GM19452 (cell line): ENCODE data around the gene MRNIP.

Source experiments
- ATAC-seq: cut with Tn5 transposase; IDR thresholded peaks from one replicate; pipeline ENCODE4 v1.9.1; 2021; ENCODE audit not compliant: unreplicated experiment

Gene MRNIP

DNA sequence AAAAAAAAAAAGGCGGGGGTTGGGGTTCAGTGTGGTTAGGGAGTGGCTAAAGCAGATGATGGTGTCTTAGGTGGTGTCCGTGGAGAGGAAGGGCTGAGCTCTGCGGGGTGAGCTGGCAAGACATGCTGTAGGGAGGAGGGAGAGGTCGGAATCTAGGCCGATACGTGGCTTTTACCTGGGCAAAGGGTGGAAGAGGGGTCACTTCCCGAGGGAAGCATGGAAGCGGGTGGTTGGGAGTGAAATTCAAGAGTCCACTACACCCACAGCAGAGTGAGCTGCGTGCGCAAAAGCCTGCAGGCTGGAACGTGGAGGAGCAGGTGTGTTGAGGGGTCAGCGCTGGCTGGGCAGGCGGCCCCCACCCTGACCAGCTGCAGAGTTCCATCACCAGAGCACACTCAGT is 31.3 kb upstream of the MRNIP start:
- ATAC-seq, result no peak

DNA sequence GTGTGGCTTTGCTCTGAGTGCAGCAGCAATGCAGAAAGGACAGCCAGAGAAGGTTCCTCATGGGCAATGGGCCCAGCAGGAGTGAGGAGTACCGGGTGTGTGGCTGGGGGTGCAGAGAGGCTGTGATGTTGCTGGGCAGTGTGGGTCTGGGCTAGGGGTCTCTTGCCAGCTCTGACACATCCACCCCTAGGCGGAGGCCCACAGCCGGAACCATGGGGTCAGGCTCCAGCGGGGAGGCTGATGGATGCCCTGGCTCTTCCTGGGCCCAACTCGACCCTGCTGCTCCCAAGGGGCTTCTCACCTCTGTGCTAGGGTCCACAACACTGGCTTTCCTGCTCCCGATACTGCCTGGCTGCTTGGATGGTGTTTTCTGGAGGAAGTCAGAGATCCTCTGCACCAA is 29.2 kb upstream of the MRNIP start:
- ATAC-seq, result no peak

DNA sequence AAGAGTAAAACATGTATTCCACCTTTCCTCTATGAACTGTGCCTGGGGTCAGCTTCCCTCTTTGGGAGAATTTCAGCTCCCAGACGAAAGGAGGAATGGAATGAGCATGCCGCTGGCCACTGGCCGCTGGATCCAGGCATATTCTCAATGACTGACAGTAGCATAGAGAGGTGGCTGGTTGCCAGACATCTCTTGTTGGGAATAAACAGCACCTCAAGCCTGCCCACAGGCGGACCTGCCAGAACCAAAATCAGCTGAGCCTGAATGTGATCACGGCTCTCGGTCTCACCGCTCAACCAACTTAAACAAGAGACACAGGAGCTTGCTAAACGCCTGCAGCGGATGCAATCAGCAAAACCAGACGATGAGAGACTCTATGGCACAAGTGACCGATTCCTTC is 28.5 kb upstream of the MRNIP start:
- no peak for ATAC-seq

DNA sequence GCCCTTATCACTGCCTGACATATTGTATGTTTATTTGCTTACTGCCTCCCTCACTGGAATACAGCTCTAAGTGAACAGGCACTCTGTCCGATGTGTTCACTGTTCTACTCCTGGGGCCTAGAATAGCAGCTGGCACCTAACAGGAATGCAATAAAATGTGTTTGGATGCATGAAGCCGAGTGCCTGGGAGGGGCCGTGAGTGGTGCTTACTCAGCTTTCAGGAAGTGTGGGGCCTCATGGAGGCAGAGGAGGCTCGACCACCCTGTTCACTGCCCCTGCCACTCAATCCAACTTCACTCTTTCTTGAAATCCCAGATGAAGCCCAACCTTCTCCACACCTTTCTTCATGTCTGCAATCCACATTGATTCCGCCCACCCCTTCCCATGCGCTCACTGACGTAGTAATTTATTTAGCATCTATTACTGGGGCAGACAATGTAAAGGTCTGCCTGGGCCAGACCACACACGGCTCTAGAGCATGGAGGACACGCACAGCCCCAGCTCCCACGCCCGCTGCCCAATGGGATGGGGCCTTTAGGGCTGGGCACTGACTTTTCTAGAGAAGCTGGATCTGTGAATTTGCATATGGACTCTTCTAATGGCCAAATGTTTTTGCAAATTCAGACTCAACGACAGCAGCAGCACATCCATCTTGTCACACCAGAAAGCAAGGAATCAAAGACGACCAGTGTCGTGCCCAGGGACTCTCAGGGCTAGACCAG is 27.7 kb upstream of the MRNIP start:
- no peak for ATAC-seq

DNA sequence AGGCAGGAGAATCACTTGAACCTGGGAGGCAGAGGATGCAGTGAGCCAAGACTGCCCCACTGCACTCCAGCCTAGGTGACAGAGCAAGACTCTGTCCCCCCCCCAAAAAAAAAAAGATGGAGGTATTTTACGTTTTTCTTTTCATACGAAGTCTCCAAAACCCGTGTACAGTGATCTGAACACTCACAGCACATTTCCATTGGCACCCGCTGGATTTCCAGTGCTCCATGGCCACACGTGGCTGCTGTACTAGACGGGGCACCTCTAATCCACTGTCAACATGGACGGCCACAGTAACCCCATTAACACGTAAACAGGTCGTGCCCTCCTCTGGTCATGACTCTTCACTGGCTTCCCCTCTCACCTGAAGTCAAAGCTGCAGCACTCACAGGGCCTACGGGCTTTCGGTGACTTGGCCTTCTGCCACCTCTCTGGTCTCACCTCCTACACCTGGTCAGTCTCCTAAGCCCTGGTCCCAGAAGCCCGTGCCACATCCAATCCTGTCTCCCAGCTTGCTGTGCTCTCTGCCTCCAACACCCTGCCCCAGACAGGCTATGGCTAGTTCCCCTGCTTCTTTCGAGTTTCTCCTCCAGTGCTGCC is 27.0 kb upstream of the MRNIP start:
- no peak for ATAC-seq

DNA sequence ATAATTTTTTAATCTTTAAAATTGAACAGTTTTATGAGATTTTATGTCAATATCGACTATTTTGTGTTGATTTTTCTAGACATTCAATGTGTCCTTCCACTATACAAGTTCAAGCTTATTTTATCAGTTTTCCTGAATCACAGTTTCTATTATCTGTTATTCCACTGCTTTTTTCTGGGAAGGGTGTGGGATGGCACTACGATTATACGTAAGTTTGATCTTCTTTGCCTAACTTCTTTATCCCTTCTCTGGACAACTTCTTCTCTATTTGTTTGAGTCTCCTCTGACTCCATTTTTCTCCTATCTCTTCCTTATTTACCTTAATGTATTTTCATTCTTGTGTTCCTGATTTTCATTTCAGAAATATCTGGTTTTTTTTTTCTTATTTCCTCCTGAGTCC is 24.5 kb upstream of the MRNIP start:
- ATAC-seq, result no peak

DNA sequence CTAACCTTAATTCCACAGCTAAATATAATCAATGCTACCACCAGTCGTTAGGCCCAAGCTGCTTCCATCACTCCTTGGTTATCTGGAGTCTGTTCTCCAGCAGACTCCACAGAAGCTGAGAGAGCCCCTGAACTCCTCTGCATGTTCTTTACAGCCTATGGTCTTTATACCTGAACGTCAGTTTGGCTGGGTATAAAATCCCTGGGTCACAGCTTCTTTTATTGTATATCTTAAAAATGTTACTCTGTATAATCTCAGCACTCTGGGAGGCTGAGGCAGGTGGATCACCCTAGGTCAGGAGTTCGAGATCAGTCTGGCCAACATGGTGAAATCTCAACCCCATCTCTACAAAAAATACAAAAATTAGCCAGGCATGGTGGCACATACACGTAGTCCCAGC is 23.7 kb upstream of the MRNIP start:
- no peak for ATAC-seq

DNA sequence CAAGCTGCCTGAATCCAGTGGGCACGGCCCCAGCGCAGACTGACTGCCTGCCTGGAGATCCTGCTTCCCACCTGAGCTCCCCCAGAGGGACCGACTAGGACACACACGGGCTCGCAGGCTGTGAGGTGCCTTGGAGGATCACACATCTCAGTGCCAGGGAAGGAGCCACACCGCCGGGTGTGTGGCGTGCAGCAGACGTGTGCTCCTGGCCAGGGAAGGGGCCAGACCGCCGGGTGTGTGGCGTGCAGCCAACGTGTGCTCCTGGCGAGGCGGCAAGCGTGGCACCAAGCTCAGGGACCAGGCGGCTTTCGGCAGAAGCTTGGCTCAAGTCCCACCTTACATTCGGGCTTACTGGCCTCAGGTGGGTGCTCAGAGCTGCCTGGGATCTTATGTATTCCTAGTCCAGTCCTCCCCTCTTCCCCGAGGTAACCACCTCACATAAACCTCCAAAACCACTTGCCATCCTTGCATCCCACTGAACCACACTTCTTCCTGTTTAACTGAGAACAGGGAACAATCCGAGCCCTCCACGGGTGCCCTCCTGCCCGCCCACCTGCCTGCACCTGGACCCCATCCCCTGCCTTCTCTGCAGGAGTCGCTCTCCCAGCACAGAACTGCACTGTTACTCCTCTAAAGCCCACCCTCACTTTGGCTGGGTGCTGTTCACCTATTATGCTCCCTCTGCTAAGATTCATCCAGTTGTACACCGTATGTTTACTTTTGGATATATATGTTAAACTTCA is 22.4 kb upstream of the MRNIP start:
- no peak for ATAC-seq

DNA sequence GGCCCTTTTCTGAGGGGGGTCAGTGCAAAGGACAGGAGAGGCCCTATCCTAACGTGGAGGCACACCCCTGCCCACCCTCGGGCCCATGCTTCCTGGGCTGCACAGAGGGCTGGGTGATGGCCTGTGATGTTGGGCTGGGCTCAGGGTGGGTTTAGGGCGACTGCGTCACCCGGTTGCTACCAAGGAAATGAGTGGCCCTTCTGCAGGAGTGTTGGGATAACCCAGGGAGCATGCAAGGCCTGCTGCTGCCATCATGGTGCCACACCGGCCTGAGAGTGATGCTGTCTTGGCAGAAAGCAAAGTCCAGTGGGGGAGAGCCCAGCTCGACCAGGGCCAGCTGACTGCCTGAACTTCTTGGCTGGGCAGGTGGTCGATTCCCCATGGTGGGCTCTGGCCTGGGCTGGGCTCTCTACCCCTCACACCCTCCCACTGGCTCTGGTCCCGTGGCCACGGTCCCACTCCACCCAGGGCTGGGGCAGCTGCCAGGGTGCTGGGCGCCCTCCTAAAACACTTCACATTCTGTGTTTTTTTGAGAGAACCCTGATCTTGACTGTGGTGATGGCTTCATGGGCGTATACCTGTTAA is 21.5 kb upstream of the MRNIP start:
- no peak for ATAC-seq

DNA sequence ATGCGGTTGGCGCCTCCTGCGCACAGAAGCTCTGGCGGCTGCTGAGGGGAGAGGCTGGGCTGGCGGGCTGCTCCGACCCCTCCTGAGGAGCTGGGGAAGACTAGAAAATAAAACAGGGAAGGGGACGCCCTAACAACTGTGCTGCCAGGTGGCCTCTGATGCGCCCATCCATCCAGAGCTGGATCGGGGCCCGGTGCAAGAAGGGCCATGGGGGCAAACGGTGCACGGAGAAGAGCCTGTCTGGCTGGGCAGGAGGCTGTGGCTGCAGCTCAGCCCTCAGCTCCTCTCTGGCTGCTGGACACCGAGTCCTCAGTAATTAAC is 21.0 kb upstream of the MRNIP start:
- ATAC-seq, result no peak

DNA sequence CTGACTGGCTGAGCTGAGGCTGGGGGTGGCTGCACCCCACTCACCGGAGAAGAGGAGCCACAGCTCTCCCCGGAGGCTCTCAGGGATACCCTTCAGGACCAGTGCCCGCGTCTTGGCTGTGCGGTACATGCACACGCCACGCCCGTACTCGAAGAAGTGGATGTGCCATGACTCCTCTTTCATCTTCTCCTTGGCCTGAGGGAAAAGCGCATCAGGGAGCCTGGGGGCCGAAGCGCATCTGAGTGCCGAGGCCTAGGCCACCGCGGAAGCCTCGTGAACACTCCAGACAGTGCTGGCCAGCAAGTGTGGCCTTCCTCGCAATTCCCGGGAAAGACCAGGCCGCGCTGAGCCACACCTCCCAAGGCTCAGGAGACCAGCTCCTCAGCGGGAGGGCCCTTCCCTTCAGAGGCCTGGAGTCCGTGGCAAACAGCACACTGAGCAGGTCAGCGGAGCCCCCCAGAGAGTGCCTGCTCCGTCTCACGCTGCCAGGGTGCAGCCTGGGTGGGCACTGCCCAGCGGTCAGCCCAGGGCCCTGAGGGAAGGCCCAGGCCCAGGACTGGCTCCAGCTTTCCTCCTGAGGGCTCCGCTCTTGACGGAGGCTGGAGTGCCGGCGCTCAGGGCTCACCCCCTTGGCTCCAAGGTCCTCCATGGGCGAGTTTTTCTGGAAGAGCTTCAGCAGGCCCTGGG is 20.5 kb upstream of the MRNIP start:
- ATAC-seq, result no peak

DNA sequence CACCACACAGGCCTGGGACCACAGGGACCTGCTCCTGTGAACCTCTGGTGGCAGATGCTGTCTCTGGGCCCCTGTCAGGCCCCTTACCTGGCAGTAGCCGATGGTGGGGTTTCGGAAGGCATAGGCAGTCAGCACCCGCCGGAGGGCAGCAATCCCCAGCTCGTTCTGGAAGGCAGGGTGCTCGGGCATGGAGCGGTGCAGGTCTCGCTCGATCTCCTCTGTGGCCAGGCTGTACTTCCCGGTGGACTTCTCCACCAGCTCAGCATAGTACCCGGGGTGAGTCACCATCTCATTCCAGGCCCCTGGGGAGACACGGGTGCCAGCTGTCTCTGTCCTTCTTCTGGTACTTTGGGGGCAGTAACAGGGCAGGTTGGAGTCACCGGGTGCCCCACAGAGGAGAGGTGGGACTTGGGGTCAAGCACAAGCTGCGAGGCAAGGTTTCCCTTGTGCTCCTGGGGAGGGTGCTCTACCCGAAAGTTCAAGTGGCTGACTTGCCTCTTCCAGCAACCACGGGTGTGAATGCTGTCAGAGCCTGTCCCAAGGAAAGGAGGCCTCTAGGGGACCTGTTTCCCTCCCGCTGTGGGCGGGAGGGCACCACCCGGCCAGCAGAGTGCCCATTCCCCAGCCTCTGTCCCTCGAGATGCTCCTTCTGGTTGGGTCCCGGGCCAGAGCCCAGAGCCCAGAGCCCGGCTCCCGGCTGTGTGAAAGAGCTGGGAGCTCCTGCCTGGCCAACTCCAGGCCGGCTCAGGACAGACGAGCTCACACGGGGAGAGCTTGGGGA is 19.8 kb upstream of the MRNIP start:
- ATAC-seq, result no peak

DNA sequence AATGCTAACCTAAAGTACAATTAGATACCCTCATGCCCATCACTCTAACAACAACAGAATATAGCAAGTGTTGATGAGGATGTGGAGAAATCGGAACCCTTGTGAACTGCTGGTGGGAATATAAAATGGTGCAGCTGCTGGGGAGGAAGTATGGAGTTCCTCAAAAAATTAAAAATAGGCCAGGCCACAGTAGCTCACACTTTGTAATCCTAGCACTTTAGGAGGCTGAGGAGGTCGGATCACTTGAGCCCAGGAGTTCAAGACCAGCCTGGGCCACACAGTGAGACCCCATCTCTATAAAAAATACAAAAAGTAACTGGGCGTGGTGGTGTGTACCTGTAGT is 18.0 kb upstream of the MRNIP start:
- ATAC-seq, result no peak

DNA sequence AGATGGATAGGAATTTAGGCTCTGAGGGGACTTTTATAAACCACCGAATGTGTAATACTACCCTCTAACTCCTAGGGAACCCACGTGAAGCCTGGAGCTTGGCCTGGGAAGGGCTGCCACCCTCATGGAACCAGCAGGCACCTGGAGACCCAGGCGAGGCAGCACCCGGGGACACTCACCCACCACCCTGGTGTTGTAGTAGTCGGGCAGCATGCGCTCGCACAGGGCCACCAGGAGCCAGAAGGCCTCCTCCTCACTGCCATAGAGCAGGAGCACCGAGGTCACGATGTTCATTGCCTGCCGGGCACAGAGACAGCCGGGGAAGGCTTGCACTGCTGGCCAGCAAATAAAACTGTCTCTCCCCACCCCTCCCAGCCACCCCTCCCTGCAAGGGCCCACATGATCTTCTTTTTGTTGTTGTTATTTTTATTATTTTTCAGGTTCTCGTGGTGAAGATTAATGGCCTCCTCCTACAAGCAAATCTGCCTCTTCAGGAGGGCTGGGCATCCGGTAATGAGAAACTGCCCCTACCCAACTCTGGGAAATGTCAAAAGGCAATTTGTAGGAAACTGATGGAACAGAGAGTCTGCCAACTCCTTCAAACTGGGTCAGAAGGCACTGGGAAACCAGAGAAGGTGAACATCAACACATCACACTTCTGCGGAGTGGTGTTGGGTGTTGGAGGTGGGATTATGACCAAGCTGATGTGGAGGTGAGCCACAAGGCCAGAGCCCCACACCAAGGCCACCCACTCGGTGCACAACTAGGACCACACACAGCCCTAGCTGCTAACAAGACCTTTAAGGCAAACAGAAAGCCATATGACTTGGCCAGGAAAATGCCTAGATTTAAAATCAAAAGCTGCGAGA is 17.4 kb upstream of the MRNIP start:
- no peak for ATAC-seq

DNA sequence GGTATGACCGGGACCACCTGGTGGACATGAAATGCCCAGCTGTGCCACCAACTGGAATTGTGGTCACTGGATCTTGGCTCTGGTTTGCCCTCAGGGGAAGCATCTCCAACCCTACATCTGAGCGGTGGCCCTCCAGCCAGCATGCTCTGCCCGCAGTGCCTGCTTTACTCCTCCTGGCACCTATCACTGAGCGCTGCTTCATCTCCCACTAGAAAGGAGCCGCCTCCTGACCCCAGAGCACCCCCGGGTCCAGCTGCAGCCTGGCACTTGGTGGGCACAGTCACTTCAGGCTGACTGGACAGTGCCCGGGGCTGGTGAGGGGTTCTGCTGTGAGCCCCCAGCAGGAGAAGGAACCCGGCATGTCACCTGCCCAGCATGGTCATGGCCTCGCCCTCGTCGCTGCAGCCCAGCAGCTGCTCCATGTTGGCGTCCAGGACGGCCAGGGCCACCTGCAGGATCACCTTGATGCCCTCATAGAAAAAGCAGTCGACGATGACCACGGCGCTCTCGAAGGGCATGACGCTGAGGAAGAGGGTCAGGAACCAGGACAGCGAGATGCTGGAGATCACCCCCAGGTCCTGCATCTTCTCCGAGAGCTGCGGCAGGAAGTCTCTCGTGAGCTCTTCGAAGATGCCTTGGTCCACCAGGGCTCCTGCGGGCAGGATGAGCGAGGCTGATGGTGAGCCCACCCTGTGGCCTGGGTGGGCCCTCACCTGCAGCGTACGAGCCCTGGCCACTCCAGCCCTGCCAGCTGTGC is 16.1 kb upstream of the MRNIP start:
- ATAC-seq, result no peak

DNA sequence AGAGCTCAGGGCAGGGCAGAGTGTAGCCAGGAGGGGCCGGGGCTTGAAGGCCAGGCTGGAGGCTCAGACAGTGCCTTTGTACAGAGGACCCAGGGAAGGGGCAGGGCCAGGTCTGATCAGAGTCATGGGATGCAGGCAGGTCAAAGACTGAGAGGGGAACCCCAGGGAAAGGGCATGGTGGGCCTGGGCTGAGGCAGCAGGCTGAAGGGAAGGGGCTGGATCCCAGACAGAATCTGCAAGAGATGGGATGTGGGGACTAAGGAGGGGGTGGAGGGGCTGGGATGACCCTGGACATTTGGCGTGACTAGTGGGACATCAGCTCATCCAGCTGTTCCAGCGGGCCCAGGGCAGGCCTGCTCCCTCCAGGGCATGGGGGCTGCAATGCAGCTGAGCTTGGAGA is 15.5 kb upstream of the MRNIP start:
- no peak for ATAC-seq

DNA sequence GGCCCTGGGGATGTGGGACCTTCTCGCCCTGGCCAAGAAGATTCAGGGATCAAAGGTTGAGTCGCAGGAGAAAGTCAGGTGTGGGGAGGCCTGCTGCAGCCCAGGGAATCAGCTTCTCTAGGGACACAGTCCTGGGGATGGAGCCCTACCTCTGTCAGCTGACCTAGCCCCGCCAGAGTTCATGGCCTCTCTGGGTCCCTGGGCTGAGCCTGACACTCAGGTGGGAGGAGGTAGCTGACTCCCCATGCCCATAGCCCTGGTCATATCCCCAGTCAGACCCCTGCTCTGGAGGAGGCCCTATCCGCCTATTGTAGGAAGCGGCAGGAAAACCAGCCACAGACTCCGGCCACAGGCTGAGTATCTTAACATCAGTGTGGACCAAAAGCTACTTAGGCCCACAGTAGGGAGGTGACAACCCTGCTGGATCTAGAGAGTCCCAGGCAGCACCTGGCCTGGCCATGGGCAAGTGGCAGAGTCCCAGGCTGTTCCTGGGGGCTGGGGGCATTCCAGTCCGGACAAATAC is 15.0 kb upstream of the MRNIP start:
- ATAC-seq, result no peak

DNA sequence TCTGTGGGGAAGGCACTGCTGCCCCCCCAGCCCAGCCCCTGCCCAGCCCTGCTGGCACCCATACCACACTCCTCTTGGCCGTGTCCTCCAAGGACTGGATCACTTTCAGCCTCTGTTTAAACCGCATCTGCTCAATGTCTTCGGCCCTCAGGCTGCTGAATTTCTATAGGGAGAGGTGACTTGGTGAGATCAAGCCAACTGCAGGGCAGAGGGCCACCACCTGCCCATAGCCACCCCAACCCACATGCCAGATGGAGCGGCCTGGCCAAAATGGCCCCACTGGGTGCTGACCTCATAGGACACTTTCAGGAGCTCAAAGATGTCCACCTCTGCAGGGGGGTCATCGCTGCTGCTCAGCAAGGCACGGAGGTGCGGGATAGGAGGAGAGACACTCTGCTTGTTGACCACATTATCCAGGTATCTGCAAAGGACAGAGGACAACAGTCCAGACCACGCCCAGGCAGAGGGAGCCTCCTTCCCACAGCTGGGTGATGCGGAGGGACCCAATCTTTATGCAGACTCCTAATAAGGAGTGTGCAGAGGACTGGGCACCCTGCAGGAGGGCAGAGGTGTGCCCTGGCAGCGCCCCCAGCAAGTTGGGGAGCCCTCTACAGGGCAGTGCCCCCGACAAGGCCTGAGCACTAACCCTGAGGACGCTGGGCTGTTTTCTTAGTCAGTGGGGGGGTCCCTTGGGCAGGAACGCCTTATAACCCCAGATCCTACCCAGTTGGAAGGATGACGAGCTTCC is 14.4 kb upstream of the MRNIP start:
- no peak for ATAC-seq
